Measurements from ENCODE around the gene GABRB1.

DNA sequence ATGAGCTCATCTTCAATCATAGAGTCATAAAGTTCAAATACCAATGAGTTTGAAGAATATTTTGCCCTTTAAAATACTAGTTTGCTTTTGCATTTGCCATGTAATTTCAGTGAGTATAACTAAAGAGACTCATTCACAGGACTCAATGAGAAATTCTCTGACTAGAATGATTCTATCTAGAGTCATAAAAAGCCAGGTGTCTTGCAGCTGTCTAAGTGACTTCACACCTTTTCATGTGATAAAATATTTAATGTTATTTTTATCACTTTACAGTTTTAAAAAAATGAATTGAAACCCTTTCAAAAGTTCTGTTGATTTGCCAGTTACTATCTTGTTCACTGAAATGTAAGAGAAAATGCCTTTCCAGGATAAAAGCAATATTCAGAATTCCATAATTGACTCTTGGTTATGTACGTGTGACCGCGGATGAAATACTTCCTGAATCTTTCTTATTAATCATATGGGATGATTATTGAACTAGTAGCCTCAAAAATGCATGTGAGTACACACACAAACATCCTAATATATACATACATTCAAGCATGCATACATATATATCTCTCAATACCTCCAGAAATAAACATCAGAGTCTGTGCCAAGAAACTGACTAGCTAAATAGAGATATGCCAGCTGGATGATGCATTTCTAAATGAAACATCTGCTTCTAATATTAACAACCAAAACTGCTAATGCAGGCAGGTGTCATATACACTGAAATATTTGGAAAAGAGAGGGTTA lies 87.0 kb downstream of the GABRB1 start:
- TF ChIP-seq, protein P1, sequence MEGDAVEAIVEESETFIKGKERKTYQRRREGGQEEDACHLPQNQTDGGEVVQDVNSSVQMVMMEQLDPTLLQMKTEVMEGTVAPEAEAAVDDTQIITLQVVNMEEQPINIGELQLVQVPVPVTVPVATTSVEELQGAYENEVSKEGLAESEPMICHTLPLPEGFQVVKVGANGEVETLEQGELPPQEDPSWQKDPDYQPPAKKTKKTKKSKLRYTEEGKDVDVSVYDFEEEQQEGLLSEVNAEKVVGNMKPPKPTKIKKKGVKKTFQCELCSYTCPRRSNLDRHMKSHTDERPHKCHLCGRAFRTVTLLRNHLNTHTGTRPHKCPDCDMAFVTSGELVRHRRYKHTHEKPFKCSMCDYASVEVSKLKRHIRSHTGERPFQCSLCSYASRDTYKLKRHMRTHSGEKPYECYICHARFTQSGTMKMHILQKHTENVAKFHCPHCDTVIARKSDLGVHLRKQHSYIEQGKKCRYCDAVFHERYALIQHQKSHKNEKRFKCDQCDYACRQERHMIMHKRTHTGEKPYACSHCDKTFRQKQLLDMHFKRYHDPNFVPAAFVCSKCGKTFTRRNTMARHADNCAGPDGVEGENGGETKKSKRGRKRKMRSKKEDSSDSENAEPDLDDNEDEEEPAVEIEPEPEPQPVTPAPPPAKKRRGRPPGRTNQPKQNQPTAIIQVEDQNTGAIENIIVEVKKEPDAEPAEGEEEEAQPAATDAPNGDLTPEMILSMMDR (IDR thresholded peaks at IDR 0.05; ENCODE audit: borderline replicate concordance, extremely low read depth, low read length, poor library complexity, severe bottlenecking): no peak
- no peak for TF ChIP-seq EZH2 (IDR thresholded peaks at IDR 0.05; ENCODE audit: borderline replicate concordance, low read depth, low read length, severe bottlenecking)

Measured in DND-41 (cell line).